Naive B cell (primary cell): ENCODE data around the gene TOX3. TPM values are rescaled to one million over a fixed set of nuclear protein-coding genes. Genes with fewer than 3 reads are reported as not detected.

Source experiments
- ATAC-seq, 2 donors: fragments of 150-1000 bp; cut with Tn5 transposase; 2 replicates each; pipeline ENCODE4 v1.10.0; 2021; ENCODE audit warnings: low read depth in 2 of 2, mild to moderate bottlenecking in 2 of 2, moderate library complexity in 2 of 2
- DNase-seq: peaks from one replicate; pipeline ENCODE4 v3.0.0; 2022
- H3K27ac Mint-ChIP-seq, 6 donors: one replicate each; pipeline ENCODE4 v1.8.0; 2020 to 2022; ENCODE audit warnings: mild to moderate bottlenecking in 6 of 6, mixed read lengths in 6 of 6, moderate library complexity in 5 of 6, inconsistent platforms in 2 of 6
- H3K27me3 Mint-ChIP-seq, 3 donors: one replicate each; pipeline ENCODE4 v1.8.0; 2021 to 2022; ENCODE audit warnings: mixed read lengths in 3 of 3, mild to moderate bottlenecking in 1 of 3
- H3K36me3 Mint-ChIP-seq, 2 donors: one replicate each; pipeline ENCODE4 v1.8.0; 2020 to 2022; ENCODE audit warnings: mixed read lengths in 2 of 2, inconsistent platforms in 1 of 2, mild to moderate bottlenecking in 1 of 2
- H3K4me1 Mint-ChIP-seq, 3 donors: one replicate each; pipeline ENCODE4 v1.8.0; 2020 to 2022; ENCODE audit warnings: mixed read lengths in 3 of 3, inconsistent platforms in 1 of 3, mild to moderate bottlenecking in 1 of 3, moderate library complexity in 1 of 3
- H3K4me3 Mint-ChIP-seq, 8 donors: one replicate each; pipeline ENCODE4 v1.8.0; 2020 to 2022; ENCODE audit warnings: mild to moderate bottlenecking in 8 of 8, mixed read lengths in 8 of 8, moderate library complexity in 8 of 8, inconsistent platforms in 2 of 8
- H3K9me3 Mint-ChIP-seq, 7 donors: one replicate each; pipeline ENCODE4 v1.8.0; 2020 to 2022; ENCODE audit warnings: mixed read lengths in 7 of 7, mild to moderate bottlenecking in 5 of 7, inconsistent platforms in 2 of 7, moderate library complexity in 1 of 7
- polyA plus RNA-seq, 6 donors: library from polyadenylated mRNA; unstranded; fragments of 300-500 nt; fragmentation: Illumina TruSeq; gene quantifications; one replicate each; pipeline ENCODE4 v1.2.3, GENCODE V29; 2021; ENCODE audit warnings: low read depth in 6 of 6

The TOX3 gene
- polyA plus RNA-seq, 6 donors from 2014 or later = not detected

GRCh38 chr16:52556083-52556482 lies 9.1 kb upstream of the TOX3 start:
- Mint-ChIP-seq H3K36me3 (no peaks in the 10 kb centered on the region), H3K4me3 (no peak overlapping the region), H3K4me1 (no peaks in the 10 kb centered on the region), H3K27ac (no peak overlapping the region), H3K27me3 (peaks cover 17 to 32% (median 18%) of the 10 kb centered on the region in 3 donors), H3K9me3 (peaks cover 0 to 14% (median 5%) of the 10 kb centered on the region in 7 donors)
- DNase-seq (no peak), ATAC-seq (no peak)

GRCh38 chr16:52555572-52555971 lies 8.6 kb upstream of the TOX3 start:
- H3K4me3 Mint-ChIP-seq = no peak overlapping the region
- H3K9me3 Mint-ChIP-seq = peaks cover 0 to 14% (median 5%) of the 10 kb centered on the region in 7 donors
- no peak for DNase-seq
- H3K36me3 Mint-ChIP-seq = no peaks in the 10 kb centered on the region
- no peak for ATAC-seq
- H3K4me1 Mint-ChIP-seq = no peaks in the 10 kb centered on the region
- peaks cover 21 to 37% (median 22%) of the 10 kb centered on the region in 3 donors for H3K27me3 Mint-ChIP-seq
- H3K27ac Mint-ChIP-seq = no peak overlapping the region

GRCh38 chr16:52554334-52554733 lies 7.4 kb upstream of the TOX3 start:
- peaks cover 0 to 14% (median 5%) of the 10 kb centered on the region in 7 donors for H3K9me3 Mint-ChIP-seq
- no peaks in the 10 kb centered on the region for H3K36me3 Mint-ChIP-seq
- DNase-seq (no peak), ATAC-seq (no peak)
- H3K4me3 Mint-ChIP-seq = no peak overlapping the region
- H3K27ac Mint-ChIP-seq = no peak overlapping the region
- H3K27me3 Mint-ChIP-seq = peaks cover 28 to 48% (median 34%) of the 10 kb centered on the region in 3 donors
- H3K4me1 Mint-ChIP-seq = no peaks in the 10 kb centered on the region

- no peak overlapping the region for H3K4me3 Mint-ChIP-seq
- peaks cover 0 to 14% (median 5%) of the 10 kb centered on the region in 7 donors for H3K9me3 Mint-ChIP-seq
- no peak for ATAC-seq
- no peaks in the 10 kb centered on the region for H3K36me3 Mint-ChIP-seq
- H3K4me1 Mint-ChIP-seq = peaks cover 0 to under 1% (median 0%) of the 10 kb centered on the region in 3 donors
- DNase-seq = no peak
- H3K27ac Mint-ChIP-seq = no peak overlapping the region
- H3K27me3 Mint-ChIP-seq = peaks cover 39 to 57% (median 42%) of the 10 kb centered on the region in 3 donors
Observed at GRCh38 chr16:52553322-52553721, 6.4 kb upstream of the TOX3 start.

GRCh38 chr16:52552643-52553042 lies 5.7 kb upstream of the TOX3 start:
- no peak overlapping the region for H3K4me3 Mint-ChIP-seq
- DNase-seq (no peak), ATAC-seq (no peak)
- H3K9me3 Mint-ChIP-seq = peaks cover 0 to 14% (median 5%) of the 10 kb centered on the region in 7 donors
- peaks cover 45 to 60% (median 49%) of the 10 kb centered on the region in 3 donors for H3K27me3 Mint-ChIP-seq
- H3K4me1 Mint-ChIP-seq = peaks cover 2 to 8% (median 3%) of the 10 kb centered on the region in 3 donors
- H3K36me3 Mint-ChIP-seq = peaks cover 0 to 2% of the 10 kb centered on the region in 2 donors
- H3K27ac Mint-ChIP-seq = no peak overlapping the region

- Mint-ChIP-seq H3K36me3 (peaks cover 0 to 5% of the 10 kb centered on the region in 2 donors), H3K4me1 (peaks cover 10 to 18% (median 13%) of the 10 kb centered on the region in 3 donors), H3K27me3 (peaks cover 47 to 70% (median 63%) of the 10 kb centered on the region in 3 donors), H3K27ac (no peak overlapping the region), H3K9me3 (peaks cover 0 to 6% (median 0%) of the 10 kb centered on the region in 7 donors), H3K4me3 (no peak overlapping the region)
- ATAC-seq = no peak
- DNase-seq = no peak
Observed at GRCh38 chr16:52549011-52549692, 2.2 kb upstream of the TOX3 start.

GRCh38 chr16:52548261-52549010 lies 1.5 kb upstream of the TOX3 start:
- DNase-seq (no peak), ATAC-seq (no peak)
- H3K9me3 Mint-ChIP-seq = peaks cover 0 to 3% (median 0%) of the 10 kb centered on the region in 7 donors
- H3K4me1 Mint-ChIP-seq = peaks cover 10 to 18% (median 13%) of the 10 kb centered on the region in 3 donors
- H3K27me3 Mint-ChIP-seq = peaks cover 46 to 67% (median 62%) of the 10 kb centered on the region in 3 donors
- no peak overlapping the region for H3K27ac Mint-ChIP-seq
- H3K4me3 Mint-ChIP-seq = peak overlapping the region in 1 of 8 donors; percentile 61
- peaks cover 0 to 5% of the 10 kb centered on the region in 2 donors for H3K36me3 Mint-ChIP-seq

GRCh38 chr16:52547834-52548215 lies 882 bp upstream of the TOX3 start:
- H3K4me1 Mint-ChIP-seq = peaks cover 10 to 18% (median 13%) of the 10 kb centered on the region in 3 donors
- peak overlapping the region in 6 of 8 donors; percentile 55 to 76 (median 70) for H3K4me3 Mint-ChIP-seq
- H3K9me3 Mint-ChIP-seq = peaks cover 0 to 4% (median 0%) of the 10 kb centered on the region in 7 donors
- no peak overlapping the region for H3K27ac Mint-ChIP-seq
- DNase-seq = no peak
- no peak for ATAC-seq
- H3K36me3 Mint-ChIP-seq = peaks cover 0 to 5% of the 10 kb centered on the region in 2 donors
- H3K27me3 Mint-ChIP-seq = peaks cover 48 to 70% (median 65%) of the 10 kb centered on the region in 3 donors

GRCh38 chr16:52546291-52547003 lies 496 bp downstream of the TOX3 start:
- ATAC-seq = no peak
- H3K9me3 Mint-ChIP-seq = peaks cover 0 to 4% (median 0%) of the 10 kb centered on the region in 7 donors
- no peak for DNase-seq
- peaks cover 10 to 18% (median 13%) of the 10 kb centered on the region in 3 donors for H3K4me1 Mint-ChIP-seq
- peaks cover 51 to 75% (median 65%) of the 10 kb centered on the region in 3 donors for H3K27me3 Mint-ChIP-seq
- H3K36me3 Mint-ChIP-seq = peaks cover 0 to 5% of the 10 kb centered on the region in 2 donors
- no peak overlapping the region for H3K27ac Mint-ChIP-seq
- peak overlapping the region in 1 of 8 donors; percentile 25 for H3K4me3 Mint-ChIP-seq

GRCh38 chr16:52545898-52546266 lies 1.1 kb downstream of the TOX3 start:
- peaks cover 0 to 4% (median 0%) of the 10 kb centered on the region in 7 donors for H3K9me3 Mint-ChIP-seq
- H3K36me3 Mint-ChIP-seq = peaks cover 0 to 5% of the 10 kb centered on the region in 2 donors
- peaks cover 46 to 70% (median 60%) of the 10 kb centered on the region in 3 donors for H3K27me3 Mint-ChIP-seq
- no peak overlapping the region for H3K27ac Mint-ChIP-seq
- H3K4me1 Mint-ChIP-seq = peaks cover 10 to 18% (median 13%) of the 10 kb centered on the region in 3 donors
- H3K4me3 Mint-ChIP-seq = peak overlapping the region in 2 of 8 donors; percentile 25 to 47
- ATAC-seq (no peak), DNase-seq (no peak)

- H3K36me3 Mint-ChIP-seq = peaks cover 0 to 5% of the 10 kb centered on the region in 2 donors
- peaks cover 10 to 18% (median 13%) of the 10 kb centered on the region in 3 donors for H3K4me1 Mint-ChIP-seq
- DNase-seq = no peak
- peaks cover 0 to 4% (median 0%) of the 10 kb centered on the region in 7 donors for H3K9me3 Mint-ChIP-seq
- no peak overlapping the region for H3K27ac Mint-ChIP-seq
- H3K4me3 Mint-ChIP-seq = peak overlapping the region in 6 of 8 donors; percentile 20 to 68 (median 38)
- peaks cover 40 to 65% (median 59%) of the 10 kb centered on the region in 3 donors for H3K27me3 Mint-ChIP-seq
- ATAC-seq = no peak
Observed at GRCh38 chr16:52545222-52545897, 1.6 kb downstream of the TOX3 start.

- Mint-ChIP-seq H3K27me3 (peaks cover 34 to 58% (median 55%) of the 10 kb centered on the region in 3 donors), H3K4me3 (peak overlapping the region in 1 of 8 donors; percentile 28), H3K4me1 (peaks cover 10 to 18% (median 13%) of the 10 kb centered on the region in 3 donors), H3K36me3 (peaks cover 0 to 5% of the 10 kb centered on the region in 2 donors), H3K9me3 (peaks cover 0 to 5% (median 0%) of the 10 kb centered on the region in 7 donors), H3K27ac (no peak overlapping the region)
- DNase-seq (no peak), ATAC-seq (no peak)
Observed at GRCh38 chr16:52544703-52545102, 2.2 kb downstream of the TOX3 start.
